ENCODE measurements around the gene SLC30A7. TPM values are rescaled to one million over a fixed set of nuclear protein-coding genes. Genes with fewer than 3 reads are reported as not detected.

Gene SLC30A7
- total and polyA plus RNA-seq, 2 of the 13 experiments (the other 11 are each of a cell fraction or from before 2014, with no cell fraction given), result 8.3 to 40.8 TPM

- TF ChIP-seq KLF15 (CRISPR knock-in tag; IDR thresholded peaks at IDR 0.05; ENCODE audit: borderline replicate concordance) (no peak), ZNF775 (CRISPR knock-in tag; IDR thresholded peaks at IDR 0.05; ENCODE audit: borderline replicate concordance) (no peak), ZNF121 (CRISPR knock-in tag; IDR thresholded peaks at IDR 0.05) (no peak), NR2F2 (IDR thresholded peaks at IDR 0.05; ENCODE audit: borderline replicate concordance, low read depth) (peak; percentile 65; the same call in 1 of the 2 replicates), ZNF792 (CRISPR knock-in tag; IDR thresholded peaks at IDR 0.05) (peak; percentile 75; the same call in 1 of the 2 replicates), MBD4 (IDR thresholded peaks at IDR 0.05; ENCODE audit: borderline replicate concordance, low read length) (no peak), RFX3 (CRISPR knock-in tag; IDR thresholded peaks at IDR 0.05) (no peak; the same call in 1 of the 2 replicates), FOXM1 (CRISPR knock-in tag; IDR thresholded peaks at IDR 0.05) (no peak), ZIK1 (CRISPR knock-in tag; IDR thresholded peaks at IDR 0.05; ENCODE audit: borderline replicate concordance, low read depth) (no peak), HOXA7 (CRISPR knock-in tag; IDR thresholded peaks at IDR 0.05) (no peak)
These were observed 130.0 kb downstream of the SLC30A7 start, which contains the start of gene DPH5 (continued) for GRCh38 chr1:101025657-101026429.

DNA sequence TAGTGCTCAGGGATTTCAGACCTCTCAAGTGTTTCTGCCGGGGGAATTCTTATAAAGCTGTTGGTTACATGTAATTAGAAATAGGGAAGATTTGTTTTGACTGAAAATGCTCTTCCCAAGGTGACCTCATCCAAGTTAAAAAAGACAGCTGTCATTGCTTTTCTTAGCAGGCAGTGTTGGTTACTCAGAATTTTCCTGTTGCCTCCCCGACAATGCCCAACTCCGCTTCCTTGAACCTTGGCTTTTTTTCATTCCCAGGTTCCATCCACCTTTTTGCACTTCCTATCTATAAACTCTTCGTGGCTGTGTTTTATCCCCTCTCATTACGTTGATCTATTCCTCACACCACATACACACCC lies 130.5 kb downstream of the SLC30A7 start:
- H3K36me3 ChIP-seq (replicated peaks in 1 of 2; ENCODE audit: control insufficient read depth in 1 of 2, insufficient read depth in 2 of 2, low read length in 2 of 2), result 0 out of 5 replicates have a peak, but pooled peaks cover 0 to 5% of the 10 kb centered on the region in 2 experiments
- DNase-seq (ENCODE audit: low spot score), result no peak
- ChIA-PET POLR2A (interaction anchor here (1.2 to 1.7 kb wide), 2 partner anchors 11 to 22 kb away, joined by 4 read pairs; no protein-coding TSS in a partner anchor), CTCF (ENCODE audit: low intra/inter-chr PET ratio, low total read pairs) (no interaction called here)
- peak overlapping the region; percentile 88 for H3K4me2 ChIP-seq (ENCODE audit: low read depth, low read length)
- 17% methylated on average over 5 of the region's 5 CpGs for WGBS (ENCODE audit: low lambda C conversion rate)
- H3K4me3 ChIP-seq (replicated peaks in 1 of 3; ENCODE audit: insufficient read depth in 1 of 3, low read depth in 2 of 3, low read length in 3 of 3), result peak overlapping the region; percentile 78 to 90 (median 83)
- peaks cover 38% of the 10 kb centered on the region for H3K4me1 ChIP-seq (ENCODE audit: insufficient read depth, low read length)
- TF ChIP-seq ZNF441 (CRISPR knock-in tag; IDR thresholded peaks at IDR 0.05; ENCODE audit: borderline replicate concordance), result peak; percentile 94
- TF ChIP-seq, protein P1, sequence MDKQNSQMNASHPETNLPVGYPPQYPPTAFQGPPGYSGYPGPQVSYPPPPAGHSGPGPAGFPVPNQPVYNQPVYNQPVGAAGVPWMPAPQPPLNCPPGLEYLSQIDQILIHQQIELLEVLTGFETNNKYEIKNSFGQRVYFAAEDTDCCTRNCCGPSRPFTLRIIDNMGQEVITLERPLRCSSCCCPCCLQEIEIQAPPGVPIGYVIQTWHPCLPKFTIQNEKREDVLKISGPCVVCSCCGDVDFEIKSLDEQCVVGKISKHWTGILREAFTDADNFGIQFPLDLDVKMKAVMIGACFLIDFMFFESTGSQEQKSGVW (CRISPR knock-in tag; IDR thresholded peaks at IDR 0.05; ENCODE audit: borderline replicate concordance), result no peak
- intact Hi-C loops (cut with micrococcal nuclease; ENCODE audit: unreplicated experiment), result loop anchor here (5.0 kb wide), 1 partner anchor 261 kb away; no protein-coding TSS in a partner anchor
- no TSS peak for BruUV-seq (replicated peaks)
- in situ Hi-C loops (cut with HindIII; ENCODE audit: extremely low pct_ligation_motif_present, low pct_unique_long_range_greater_than_20kb), result no loop called here
- peaks cover 0 to 5% of the 10 kb centered on the region in 2 experiments; a peak in 1 of 5 replicates for H3K27me3 ChIP-seq (ENCODE audit: control insufficient read depth in 1 of 2, insufficient read depth in 2 of 2, low read length in 2 of 2)
- H4K20me1 ChIP-seq (ENCODE audit: insufficient read depth, low read length), result no peaks in the 10 kb centered on the region
- FAIRE-seq, result no peak
- peak overlapping the region; percentile 89 for H3K9ac ChIP-seq (ENCODE audit: insufficient read depth, low read depth, low read length)
- H3K79me2 ChIP-seq (ENCODE audit: insufficient read depth, low read length), result peaks cover 28% of the 10 kb centered on the region
- no peak overlapping the region for H2AFZ ChIP-seq (ENCODE audit: low read length)
- H3K9me3 ChIP-seq (ENCODE audit: low read length), result no peaks in the 10 kb centered on the region
- no peak for ATAC-seq
- peak overlapping the region; percentile 81 for H3K27ac ChIP-seq (ENCODE audit: extremely low read length, insufficient read depth, low read length)
